Ammon's horn (tissue), 1 donor: Measurements from ENCODE around the gene RCHY1.
"Not testable (repeated sequence)": the region's sequence is repeated elsewhere in the genome, so short reads cannot be mapped to it uniquely, and the experiment has no call there.

Experiments used
- DNase-seq: peaks from one replicate; pipeline ENCODE4 v3.0.0-alpha.2; 2016; ENCODE audit warnings: low spot score

The RCHY1 gene

GRCh38 chr4:75514131-75514948 lies at the start of gene RCHY1, which contains the start of gene THAP6:
Gene RCHY1, minus strand, starts transcription at chr4:75514403. Its CDS starts 117 bp downstream, at chr4:75514286.
Gene THAP6, plus strand, starts transcription at chr4:75514473. Its CDS starts 980 bp downstream, at chr4:75515453.
- peak; percentile 96 for DNase-seq

GRCh38 chr4:75561789-75562188 lies 47.6 kb upstream of the RCHY1 start:
- no peak for DNase-seq

GRCh38 chr4:75557696-75558095 lies 43.5 kb upstream of the RCHY1 start:
- DNase-seq, result no peak

GRCh38 chr4:75555294-75556164 lies 41.3 kb upstream of the RCHY1 start, which contains the start of gene ODAPH:
Gene ODAPH, plus strand, starts transcription at chr4:75556066. Its CDS starts 17 bp downstream, at chr4:75556083.
- DNase-seq, result no peak

GRCh38 chr4:75552452-75552851 lies 38.2 kb upstream of the RCHY1 start:
- DNase-seq, result no peak

GRCh38 chr4:75549019-75549418 lies 34.8 kb upstream of the RCHY1 start:
- no peak for DNase-seq

GRCh38 chr4:75547647-75548387 lies 33.6 kb upstream of the RCHY1 start:
- peak; percentile 23 for DNase-seq

- no peak for DNase-seq
These were observed 31.3 kb upstream of the RCHY1 start for GRCh38 chr4:75545526-75545925.

GRCh38 chr4:75544870-75545269 lies 30.7 kb upstream of the RCHY1 start:
- DNase-seq, result no peak

- DNase-seq, result not testable (repeated sequence)
These were observed 30.0 kb upstream of the RCHY1 start for GRCh38 chr4:75544220-75544619.

- no peak for DNase-seq
These were observed 28.6 kb upstream of the RCHY1 start for GRCh38 chr4:75542824-75543223.

- DNase-seq, result not testable (repeated sequence)
These were observed 23.1 kb upstream of the RCHY1 start for GRCh38 chr4:75537308-75537707.

GRCh38 chr4:75533926-75534325 lies 19.7 kb upstream of the RCHY1 start:
- DNase-seq, result not testable (repeated sequence)

GRCh38 chr4:75533339-75533887 lies 19.2 kb upstream of the RCHY1 start:
- DNase-seq, result not testable (repeated sequence)

GRCh38 chr4:75531536-75532143 lies 17.4 kb upstream of the RCHY1 start:
- not testable (repeated sequence) for DNase-seq

- DNase-seq, result no peak
These were observed 16.5 kb upstream of the RCHY1 start for GRCh38 chr4:75530556-75531322.

- no peak for DNase-seq
These were observed 13.3 kb upstream of the RCHY1 start for GRCh38 chr4:75527482-75527881.

GRCh38 chr4:75525910-75526309 lies 11.7 kb upstream of the RCHY1 start:
- DNase-seq, result no peak

- no peak for DNase-seq
These were observed 10.9 kb upstream of the RCHY1 start for GRCh38 chr4:75525086-75525485.

- not testable (repeated sequence) for DNase-seq
These were observed 5.2 kb upstream of the RCHY1 start for GRCh38 chr4:75519452-75519851.
